Measurements from ENCODE around the gene RSF1.

RSF1 gene

DNA sequence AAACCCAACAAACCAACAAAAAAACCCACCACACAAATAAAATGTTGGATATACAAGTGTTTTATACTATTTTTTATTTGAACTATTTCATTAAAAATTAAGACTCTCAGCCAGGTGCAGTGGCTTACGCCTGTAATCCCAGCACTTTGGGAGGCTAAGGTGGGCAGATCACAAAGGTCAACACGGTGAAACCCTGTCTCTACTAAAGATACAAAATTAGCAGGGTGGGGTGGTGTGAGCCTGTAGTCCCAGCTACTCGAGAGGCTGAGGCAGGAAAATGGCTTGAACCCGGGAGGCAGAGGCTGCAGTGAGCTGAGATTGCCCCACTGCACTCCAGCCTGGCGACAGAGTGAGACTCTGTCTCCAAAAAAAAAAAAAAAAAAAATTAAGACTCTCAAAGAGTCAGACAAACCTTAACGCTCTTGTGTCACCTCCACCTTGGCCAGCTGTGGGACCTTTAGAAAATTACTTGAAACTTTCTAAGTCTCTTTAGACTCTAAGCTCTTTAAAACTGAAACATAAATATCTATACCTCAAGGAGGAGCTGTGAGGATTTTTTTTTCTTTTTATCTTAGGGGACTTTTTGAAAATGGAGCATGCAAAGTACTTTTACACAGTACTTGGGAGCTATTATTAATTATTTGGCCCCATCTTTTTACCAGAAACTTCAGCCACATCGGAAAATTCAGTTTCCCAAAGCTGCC lies 114.5 kb downstream of the RSF1 start:
- in situ Hi-C loops (cut with MboI; ENCODE audit: low pct_unique_long_range_greater_than_20kb, low sequenced_read_pairs), result no loop called here
- no peak for DNase-seq

DNA sequence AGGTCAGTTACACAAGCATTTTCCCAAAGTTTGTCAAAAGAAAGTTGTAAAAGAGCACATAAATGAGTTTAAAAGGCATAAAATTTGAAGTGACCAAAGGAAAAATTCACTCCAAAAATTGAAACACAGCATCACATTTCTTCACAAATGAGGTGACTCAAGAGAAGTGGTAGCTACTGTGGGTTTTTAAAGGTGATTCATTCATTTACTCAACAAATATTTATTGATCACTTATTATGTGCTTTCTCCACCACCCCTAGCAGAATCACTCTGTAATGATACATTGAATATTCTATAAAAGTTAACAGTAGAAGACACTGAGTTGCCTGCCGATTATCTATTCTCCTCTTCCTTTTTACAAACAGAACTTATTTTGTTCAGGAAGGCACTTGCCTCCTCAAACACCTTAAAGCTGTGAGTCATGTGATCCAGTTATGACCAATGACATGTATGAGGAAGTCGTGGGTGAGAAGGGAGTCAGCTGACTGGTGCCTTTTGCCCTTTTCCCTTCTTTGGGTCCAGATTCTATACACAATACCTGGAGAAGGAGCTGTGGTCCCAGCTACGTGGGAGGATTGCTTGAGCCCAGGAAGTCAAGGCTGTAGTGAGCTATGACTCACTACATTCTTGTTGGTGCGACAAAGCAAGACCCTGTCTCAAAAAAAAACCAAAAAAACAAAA lies 115.2 kb downstream of the RSF1 start:
- DNase-seq, result peak; percentile 51
- in situ Hi-C loops (cut with MboI; ENCODE audit: low pct_unique_long_range_greater_than_20kb, low sequenced_read_pairs), result no loop called here

DNA sequence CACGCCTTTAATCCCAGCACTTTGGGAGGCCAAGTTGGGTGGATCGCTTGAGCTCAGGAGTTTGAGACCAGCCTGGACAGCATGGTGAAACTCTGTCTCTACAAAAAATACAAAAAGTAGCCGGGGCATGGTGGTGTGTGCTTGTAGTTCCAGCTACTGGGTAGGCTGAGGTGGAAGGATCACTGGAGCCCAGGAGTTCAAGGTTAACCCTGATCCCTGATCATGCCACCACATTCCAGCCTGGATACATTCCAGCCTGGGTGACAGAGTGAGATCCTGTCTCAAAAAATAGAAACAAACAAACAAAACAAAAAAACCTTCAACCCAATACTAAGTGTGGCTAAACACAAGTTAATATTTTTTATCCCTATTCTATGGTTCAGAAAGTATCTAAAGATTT lies 116.5 kb downstream of the RSF1 start:
- DNase-seq, result no peak
- in situ Hi-C loops (cut with MboI; ENCODE audit: low pct_unique_long_range_greater_than_20kb, low sequenced_read_pairs), result no loop called here

DNA sequence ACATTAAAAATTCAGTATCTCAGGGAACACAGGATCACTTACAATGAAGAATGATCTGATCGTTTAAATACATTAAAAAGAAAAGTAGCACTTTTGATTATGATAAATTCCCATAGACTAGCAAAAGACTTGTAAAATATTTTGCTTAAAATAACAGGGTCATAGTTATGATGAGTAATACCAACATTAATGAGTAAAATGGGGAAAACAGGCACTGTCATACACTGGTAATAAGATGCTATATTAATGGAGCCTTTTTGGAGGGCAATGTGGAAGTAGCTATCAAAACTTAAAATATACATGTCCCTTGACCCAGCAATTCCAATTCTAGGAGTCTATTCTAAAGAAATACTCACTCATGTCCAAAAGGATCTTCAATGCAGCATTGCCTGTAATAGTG lies 121.1 kb downstream of the RSF1 start:
- in situ Hi-C loops (cut with MboI; ENCODE audit: low pct_unique_long_range_greater_than_20kb, low sequenced_read_pairs), result no loop called here
- DNase-seq, result no peak

DNA sequence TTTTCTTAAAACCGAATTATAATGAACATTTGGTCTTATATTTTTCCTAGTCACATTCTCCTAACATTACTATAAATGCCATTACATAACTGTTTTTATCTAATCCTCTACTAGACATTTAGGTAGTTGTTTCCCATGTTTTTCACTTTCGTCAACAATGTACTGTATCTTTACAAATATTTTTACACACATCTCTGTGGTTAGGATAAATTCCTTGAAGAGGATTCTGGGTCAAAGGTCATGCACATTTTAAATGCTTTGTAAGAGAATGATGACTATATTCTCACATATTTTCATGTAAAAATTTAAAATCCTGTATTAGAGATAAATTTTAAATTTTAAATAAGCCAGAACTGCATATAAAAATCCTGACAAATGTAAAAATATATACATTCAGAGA lies 121.6 kb downstream of the RSF1 start:
- in situ Hi-C loops (cut with MboI; ENCODE audit: low pct_unique_long_range_greater_than_20kb, low sequenced_read_pairs), result no loop called here

DNA sequence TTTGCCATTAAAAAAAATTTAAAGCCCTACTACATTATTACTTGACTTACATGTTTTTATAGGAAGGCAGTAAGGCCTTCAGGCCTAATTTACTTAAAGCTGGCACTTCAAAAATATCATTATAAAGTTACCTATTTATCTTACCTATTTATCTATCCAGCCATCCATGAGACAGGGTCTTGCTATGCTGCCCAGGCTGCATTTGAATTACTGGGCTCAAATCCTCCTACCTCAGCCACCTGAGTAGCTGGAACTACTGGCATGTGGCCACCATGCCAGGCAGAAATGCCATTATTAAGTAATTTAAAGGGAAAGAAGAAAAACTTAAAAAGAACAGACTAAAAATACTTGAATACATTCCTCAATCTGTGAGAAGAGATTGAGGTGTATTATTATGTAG lies 122.7 kb downstream of the RSF1 start:
- in situ Hi-C loops (cut with MboI; ENCODE audit: low pct_unique_long_range_greater_than_20kb, low sequenced_read_pairs), result no loop called here
- DNase-seq, result no peak

More for the DNA sequence above, 121.6 kb downstream of the RSF1 start:
- no peak for DNase-seq

DNA sequence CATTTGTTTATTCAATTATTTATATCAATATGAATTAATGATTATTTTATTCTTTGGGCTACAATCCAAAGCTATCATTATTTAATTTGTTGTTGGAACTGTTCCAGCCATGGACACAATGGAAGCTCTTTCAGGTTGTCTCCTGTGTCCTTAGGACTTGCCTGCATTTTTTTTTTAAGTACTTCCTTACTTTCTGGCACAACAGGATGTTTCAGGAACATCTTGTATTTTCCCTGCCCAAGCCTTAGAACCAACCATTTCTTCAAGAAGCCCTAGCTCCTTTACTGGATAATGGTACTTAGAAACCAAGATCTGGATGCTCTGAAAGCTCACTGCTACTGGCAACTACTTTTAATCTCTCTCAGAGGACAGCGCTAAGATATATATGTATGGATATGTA lies 125.1 kb downstream of the RSF1 start:
- DNase-seq, result no peak
- in situ Hi-C loops (cut with MboI; ENCODE audit: low pct_unique_long_range_greater_than_20kb, low sequenced_read_pairs), result no loop called here

DNA sequence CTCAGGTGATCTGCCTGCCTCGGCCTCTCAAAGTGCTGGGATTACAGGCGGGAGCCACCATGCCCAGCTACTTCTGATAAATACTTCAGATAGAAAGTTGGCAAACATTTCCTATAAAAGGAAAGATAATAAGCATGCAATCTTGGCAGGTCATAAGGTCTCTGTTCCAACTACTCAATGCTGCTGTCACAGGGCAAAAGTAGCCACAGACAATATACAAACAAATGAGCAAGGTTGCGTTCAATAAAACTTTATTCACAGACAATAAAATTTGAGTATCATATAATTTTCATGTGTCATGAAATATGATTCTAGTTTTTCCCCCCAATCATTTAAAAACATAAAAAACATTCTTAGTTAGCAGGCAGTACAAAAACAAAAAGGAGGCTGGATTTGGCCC lies 129.9 kb downstream of the RSF1 start:
- in situ Hi-C loops (cut with MboI; ENCODE audit: low pct_unique_long_range_greater_than_20kb, low sequenced_read_pairs), result no loop called here
- no peak for DNase-seq

DNA sequence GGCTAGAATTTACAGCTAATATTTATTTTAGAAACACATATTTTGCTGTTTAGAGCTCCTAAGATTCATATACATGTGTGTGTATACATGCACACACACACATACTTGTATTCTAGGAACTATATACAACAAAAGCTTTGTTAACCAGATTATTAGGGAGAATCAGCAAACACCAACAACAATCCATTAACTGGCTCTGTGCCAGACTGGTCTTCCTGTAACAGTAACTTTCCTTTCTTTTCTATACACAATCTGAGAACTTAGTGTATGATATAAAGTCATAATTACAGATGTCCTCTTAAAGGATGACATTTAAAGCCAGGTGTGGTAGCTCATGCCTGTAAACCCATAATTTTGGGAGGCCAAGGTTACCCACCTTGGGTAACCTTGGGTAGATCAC lies 133.4 kb downstream of the RSF1 start:
- in situ Hi-C loops (cut with MboI; ENCODE audit: low pct_unique_long_range_greater_than_20kb, low sequenced_read_pairs), result no loop called here

DNA sequence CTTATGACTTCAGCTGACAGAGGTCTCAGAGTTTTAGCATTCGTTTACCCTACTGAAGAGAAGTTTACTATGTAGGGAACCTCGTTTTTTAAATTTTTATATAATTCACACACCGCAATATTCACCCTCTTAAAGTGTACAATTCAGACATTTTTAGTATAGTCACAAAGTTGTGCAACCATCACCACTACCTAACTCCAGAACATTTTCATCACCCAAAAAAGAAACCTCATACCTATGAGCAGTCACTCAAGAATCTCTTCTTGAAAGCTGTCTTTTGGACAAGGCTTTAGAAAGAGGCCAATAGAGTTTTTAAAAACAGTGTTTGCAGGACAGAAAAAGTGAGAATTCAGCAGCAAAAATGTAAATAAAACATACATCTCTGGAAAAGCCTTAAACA lies 143.4 kb downstream of the RSF1 start:
- in situ Hi-C loops (cut with MboI; ENCODE audit: low pct_unique_long_range_greater_than_20kb, low sequenced_read_pairs), result no loop called here

More for the DNA sequence above, 133.4 kb downstream of the RSF1 start:
- no peak for DNase-seq

DNA sequence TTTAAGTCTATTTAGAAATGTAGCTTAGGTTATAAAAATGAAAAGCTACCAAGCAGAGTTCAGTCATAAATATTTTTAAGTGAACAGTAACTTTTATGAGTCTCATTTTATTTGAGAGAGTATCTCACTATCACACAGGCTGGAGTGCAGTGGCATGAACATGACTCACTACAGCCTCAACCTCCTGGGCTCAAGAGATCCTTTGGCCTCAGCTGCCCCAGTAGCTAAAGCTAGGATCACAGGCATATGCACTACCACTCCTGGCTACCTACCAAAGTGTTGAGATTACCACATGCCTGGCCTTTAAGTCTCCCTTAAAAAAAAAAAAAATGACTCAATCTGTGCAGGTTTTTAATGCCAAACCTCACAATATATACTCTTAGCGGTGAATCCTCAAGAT lies 148.3 kb downstream of the RSF1 start:
- no peak for DNase-seq
- in situ Hi-C loops (cut with MboI; ENCODE audit: low pct_unique_long_range_greater_than_20kb, low sequenced_read_pairs), result no loop called here

More for the DNA sequence above, 143.4 kb downstream of the RSF1 start:
- no peak for DNase-seq

DNA sequence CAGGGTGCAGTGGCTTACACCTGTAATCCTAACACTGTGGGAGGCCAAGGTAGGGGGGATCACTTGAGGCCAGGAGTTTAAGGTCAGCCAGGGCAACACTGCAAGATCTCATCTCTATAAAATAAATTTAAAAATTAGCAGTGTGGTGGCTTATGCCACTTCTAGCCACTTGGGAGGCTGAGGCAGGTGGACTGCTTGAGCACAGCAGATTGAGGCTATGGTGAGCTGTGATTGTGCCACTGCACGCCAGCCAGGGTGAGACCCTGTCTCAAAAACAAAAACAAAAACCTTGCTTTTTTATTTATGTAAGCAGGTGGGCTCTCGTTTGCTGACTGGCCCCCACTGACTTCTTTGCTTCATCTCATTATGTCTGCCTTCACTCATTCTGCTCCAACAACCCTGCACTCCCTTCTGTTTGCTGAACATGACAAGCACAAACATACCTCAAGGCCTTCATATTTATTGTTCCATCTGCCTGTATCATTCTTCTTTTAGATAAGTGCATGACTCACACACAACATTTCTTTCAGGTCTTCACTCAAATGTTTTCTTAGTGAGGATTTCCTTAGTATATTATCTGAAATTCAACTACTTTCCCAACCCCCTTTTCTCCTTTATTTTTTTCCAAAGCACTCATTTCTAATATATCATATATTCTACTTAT lies 150.5 kb downstream of the RSF1 start:
- in situ Hi-C loops (cut with MboI; ENCODE audit: low pct_unique_long_range_greater_than_20kb, low sequenced_read_pairs), result no loop called here
- DNase-seq, result no peak

DNA sequence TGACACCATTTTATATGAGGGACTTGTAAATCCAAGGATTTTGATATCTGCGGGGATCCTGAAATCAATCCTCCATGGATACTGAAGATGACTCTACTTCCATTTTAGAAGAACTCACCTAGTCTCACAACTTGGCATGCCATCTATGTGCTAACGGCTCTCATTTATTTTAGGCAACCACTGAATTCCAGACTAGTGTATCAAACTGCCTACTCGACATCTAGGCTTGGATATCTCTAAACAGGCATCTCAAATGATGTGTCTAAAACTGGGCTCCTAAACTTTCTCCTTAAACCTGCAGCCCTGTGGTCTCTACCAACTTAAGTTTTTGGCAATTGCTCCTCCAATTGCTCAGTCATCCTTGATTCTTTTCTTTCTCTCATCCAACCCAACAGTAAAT lies 151.8 kb downstream of the RSF1 start:
- in situ Hi-C loops (cut with MboI; ENCODE audit: low pct_unique_long_range_greater_than_20kb, low sequenced_read_pairs), result no loop called here
- no peak for DNase-seq

DNA sequence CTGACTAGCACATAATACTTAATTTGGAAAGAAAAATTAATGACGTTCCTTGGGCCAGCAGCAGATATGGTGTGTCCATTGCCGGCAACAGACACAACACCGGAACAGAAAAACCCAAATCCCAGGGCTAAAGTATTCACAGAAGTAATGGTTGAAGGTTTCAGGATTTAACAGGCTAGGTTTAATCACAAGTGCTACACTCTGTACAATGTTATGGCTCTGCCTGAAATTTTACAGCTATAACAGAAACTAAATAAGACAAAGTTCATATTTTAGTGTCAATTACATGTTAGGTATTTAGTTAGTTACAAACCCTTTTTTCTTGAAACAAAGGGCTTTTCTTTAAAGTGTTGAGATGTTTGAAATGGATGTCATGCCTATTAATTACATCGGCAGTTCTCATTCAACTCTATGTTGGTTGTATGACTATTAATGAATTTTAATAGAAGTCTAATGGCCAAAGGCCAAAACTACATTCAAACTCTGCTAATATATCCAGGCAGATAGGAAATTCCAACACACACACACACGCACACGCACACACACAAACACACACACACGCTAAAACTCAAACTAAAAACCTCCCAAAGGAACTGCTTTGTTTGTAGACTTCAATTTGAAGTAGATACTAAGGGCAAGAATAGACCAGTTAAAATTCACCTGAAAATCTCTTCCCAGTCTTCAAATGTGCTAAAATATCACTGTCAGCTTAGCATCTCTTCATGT lies 155.1 kb downstream of the RSF1 start:
- in situ Hi-C loops (cut with MboI; ENCODE audit: low pct_unique_long_range_greater_than_20kb, low sequenced_read_pairs), result no loop called here

DNA sequence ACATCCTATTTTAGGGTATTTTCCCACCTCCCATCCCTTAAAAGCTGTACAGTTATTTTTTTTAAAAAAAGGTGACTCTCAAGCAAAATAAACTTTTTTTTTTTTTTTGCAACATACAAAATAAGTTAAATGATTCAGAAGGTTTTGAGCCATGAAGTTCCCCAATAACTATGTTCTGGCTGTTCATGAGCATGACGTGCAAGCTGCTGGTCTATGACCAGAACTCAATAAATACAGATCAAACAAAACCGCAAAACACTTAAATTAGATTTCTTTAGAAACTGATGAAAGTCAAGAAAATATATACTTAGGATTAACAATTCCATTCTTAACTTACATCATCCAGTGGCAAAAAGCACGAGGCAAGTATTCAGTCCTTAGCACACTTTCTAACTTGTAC lies 158.9 kb downstream of the RSF1 start:
- no peak for DNase-seq
- in situ Hi-C loops (cut with MboI; ENCODE audit: low pct_unique_long_range_greater_than_20kb, low sequenced_read_pairs), result no loop called here

More for the DNA sequence above, 155.1 kb downstream of the RSF1 start:
- DNase-seq, result no peak

DNA sequence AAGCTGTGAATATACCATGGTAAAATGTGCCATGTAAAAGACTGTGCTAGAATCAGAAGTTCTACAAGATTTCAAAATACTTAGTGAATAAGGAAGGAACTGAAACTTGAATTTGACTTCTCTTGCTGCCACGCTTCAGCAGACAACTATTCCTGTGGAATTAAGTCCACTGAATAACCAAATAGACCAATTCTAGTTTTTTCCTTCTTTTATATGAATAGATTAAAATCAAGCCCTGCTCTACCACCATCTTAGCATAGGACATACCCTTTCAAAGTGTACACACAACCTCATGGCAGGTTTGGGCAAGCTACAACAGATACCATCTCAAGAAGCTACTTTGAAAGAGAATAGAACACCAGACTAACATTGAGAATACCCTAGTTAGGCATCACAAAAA lies 159.6 kb downstream of the RSF1 start:
- DNase-seq, result no peak
- in situ Hi-C loops (cut with MboI; ENCODE audit: low pct_unique_long_range_greater_than_20kb, low sequenced_read_pairs), result no loop called here

DNA sequence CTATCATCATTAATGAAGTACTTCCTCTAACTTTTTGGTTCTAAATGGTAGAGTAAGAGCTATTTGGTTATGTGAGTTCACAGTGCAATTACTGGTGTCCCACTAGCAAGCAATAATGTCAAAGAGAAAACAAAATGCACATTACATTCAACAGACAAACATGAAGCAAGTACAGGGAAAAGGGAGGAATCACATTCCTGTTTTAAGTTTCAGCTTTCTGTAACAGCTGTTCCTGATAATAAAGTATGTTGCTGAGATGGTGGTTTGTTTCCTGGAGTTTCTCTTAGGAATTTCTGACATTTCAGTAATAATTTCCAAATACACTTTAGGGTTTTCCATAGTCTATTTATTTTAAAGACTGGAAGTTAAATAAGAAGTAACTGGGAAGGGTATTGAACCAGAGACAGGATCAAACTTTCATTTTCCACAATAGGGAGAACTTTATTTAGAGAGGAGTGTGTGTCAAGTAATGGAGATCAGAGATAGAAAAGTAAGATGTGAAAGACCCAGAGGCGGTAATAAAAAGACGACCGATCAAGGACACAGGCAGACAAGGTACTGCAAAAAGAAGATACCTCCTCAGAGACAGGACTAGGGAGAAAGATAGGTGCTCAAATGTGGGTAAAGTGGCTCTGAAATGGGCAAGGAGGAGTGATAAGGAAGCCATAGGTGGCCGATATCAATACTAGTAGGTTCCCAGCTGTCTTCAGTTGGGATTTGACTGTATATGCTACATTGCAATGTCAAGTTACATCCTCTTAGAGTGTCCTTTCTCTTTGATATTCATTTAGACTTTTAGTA lies 162.1 kb downstream of the RSF1 start:
- in situ Hi-C loops (cut with MboI; ENCODE audit: low pct_unique_long_range_greater_than_20kb, low sequenced_read_pairs), result no loop called here
- DNase-seq, result no peak

DNA sequence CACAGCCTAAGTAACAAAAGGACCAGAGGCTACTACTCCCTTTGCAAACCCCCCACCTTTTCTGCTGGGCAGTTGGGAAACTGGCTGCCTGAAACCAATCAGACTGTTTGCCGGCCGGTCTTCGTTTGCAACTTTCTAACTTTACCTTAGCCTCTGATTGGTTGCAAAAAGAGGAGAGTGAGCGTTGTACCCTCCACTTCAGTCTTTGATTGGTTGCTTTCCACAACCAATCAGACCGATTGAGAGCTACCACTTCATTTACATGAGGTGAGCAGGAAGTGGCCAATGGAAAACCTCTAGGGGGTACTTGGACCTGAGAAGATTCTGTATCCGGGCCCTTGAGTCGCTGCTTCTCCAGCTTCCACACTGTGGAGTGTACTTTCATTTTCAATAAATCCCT lies 164.2 kb downstream of the RSF1 start:
- no peak for DNase-seq

DNA sequence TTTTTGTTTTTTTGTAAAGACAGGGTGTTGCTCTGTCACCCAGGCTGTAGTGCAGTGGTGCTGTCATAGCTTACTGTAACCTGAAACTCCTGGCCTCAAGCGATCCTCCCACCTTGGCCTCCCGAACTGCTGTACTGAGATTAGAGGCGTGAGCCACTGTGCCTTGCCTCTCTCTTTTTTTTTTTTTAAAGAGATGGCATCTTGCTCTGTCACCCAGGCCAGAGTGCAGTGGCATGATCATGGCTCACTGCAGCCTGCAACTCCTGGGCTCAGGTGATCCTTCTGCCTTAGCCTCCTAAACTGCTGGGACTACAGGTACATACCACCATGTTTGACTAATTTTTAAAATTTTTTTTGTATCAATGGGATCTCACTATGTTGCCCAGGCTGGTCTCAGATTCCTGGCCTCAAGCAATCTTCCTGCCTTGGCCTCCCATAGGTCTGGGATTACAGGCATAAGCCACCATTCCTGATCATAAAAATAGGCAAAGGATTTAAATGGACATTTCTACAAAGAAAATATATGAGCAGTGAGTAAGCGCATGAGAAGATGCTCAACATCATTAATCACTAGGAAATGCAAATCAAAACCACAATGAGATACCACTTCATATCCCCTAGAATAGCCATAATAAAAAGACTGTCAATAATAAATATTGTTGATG lies 165.6 kb downstream of the RSF1 start:
- in situ Hi-C loops (cut with MboI; ENCODE audit: low pct_unique_long_range_greater_than_20kb, low sequenced_read_pairs), result no loop called here

More for the DNA sequence above, 164.2 kb downstream of the RSF1 start:
- in situ Hi-C loops (cut with MboI; ENCODE audit: low pct_unique_long_range_greater_than_20kb, low sequenced_read_pairs), result no loop called here

More for the DNA sequence above, 165.6 kb downstream of the RSF1 start:
- no peak for DNase-seq
